ENCODE data around the gene USP6.
"Not testable (repeated sequence)": the region's sequence is repeated elsewhere in the genome, so short reads cannot be mapped to it uniquely, and the experiment has no call there.

Gene USP6

DNA sequence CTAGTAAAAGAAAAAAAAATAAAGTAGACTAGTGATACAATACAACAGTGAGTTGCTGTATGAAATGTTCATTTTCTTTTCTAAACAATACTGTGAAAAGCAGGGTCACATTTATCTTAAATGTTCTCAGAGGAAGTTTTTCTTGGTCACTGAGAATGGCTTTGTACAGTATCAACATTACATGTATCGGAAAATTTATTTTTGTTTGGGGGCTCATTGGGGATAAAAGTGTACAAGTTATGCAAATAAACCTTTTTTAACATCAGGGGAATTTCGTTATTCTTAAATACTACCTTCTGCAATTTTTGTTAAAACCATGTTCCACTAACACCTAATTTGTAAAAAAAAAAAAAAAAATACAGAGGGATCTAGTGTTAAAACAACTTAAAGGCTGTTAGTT, 84.5 kb downstream of the USP6 start:
- DNase-seq: no peak

- DNase-seq: no peak
Measured at GRCh38 chr17:5201011-5201410, 85.2 kb downstream of the USP6 start.

GRCh38 chr17:5203178-5203907, 87.5 kb downstream of the USP6 start:
- no peak for DNase-seq

- DNase-seq: peak; percentile 27
Measured at GRCh38 chr17:5203908-5204294, 88.1 kb downstream of the USP6 start.

DNA sequence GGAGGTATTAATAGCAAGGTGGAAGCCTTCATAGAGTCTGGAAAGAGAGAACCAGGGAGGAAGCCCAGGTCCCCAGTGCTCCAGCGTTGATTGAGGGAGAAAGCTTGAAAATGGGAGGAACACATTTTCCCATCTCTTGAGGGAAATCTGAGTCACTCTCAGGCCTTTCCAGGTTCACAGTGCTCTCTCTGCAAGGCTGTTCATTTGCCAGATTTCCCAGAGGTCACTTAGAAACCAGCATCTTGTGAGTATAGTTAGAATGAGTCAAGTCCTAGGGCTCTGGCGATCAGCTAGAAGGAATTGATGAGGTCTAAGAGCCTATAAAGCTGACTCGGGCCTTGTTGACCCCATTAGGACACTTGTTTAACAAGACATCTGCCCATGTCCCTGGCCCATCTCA, 93.6 kb downstream of the USP6 start:
- no peak for DNase-seq

- DNase-seq: no peak
Measured at GRCh38 chr17:5210091-5210490, 94.3 kb downstream of the USP6 start.

DNA sequence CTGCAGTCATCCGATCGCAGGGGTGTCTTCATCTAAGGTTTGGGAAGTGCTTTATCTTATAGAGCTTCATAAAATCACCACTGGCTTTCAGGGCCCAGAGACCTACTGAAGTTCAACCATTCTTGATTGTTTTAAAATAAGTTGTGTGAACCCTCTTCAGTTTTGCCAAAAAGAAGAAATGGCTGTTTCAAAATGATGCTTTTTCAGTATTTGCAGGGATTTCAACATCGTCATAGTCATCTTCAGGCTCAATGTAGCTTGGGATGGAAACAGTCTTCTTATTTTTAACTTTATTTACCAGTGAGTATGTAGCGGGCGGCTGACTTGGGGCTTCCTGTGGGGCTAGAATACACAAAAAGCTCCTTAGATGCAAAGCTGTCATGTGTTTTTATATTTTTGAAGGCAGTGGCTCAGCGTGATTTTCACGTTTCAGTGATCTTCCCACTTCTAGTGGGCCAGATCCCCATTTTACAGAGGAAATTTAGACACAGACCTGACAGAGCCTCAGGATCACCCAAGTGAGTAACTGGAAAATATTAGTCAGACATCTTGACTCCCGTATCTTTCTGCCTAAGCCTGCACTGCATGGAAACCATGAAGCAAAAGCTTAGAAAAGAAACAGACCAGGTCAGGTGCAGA, 94.9 kb downstream of the USP6 start:
- peak; percentile 78 for DNase-seq

- DNase-seq: peak; percentile 77
Measured at GRCh38 chr17:5211458-5211857, 95.6 kb downstream of the USP6 start.

DNA sequence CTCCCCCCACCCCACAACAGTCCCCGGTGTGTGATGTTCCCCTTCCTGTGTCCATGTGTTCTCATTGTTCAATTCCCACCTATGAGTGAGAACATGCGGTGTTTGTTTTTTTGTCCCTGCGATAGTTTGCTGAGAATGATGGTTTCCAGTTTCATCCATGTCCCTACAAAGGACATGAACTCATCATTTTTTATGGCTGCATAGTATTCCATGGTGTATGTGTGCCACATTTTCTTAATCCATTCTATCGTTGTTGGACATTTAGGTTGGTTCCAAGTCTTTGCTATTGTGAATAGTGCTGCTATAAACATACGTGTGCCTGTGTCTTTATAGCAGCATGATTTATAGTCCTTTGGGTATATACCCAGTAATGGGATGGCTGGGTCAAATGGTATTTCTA, 101.7 kb downstream of the USP6 start:
- DNase-seq: not testable (repeated sequence)

DNA sequence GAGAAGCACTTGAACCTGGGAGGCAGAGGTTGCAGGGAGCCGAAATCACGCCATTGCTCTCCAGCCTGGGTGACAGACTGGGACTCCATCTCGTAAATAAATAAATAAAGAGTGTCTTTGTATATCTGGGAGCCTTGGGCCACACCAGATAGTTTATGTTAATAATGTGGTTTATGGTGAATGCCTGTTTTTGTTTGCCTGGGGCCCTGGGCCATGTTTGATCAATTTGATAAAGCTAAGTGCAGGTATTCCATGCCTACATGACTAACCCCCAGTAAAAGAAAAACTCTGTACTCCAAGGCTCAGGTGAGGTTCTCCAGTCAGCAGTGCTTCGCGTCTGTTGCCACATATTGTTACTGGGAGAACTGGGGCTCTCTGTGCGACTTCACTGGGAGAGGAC, 103.7 kb downstream of the USP6 start:
- no peak for DNase-seq

- DNase-seq: no peak
Measured at GRCh38 chr17:5220074-5220473, 104.2 kb downstream of the USP6 start.

DNA sequence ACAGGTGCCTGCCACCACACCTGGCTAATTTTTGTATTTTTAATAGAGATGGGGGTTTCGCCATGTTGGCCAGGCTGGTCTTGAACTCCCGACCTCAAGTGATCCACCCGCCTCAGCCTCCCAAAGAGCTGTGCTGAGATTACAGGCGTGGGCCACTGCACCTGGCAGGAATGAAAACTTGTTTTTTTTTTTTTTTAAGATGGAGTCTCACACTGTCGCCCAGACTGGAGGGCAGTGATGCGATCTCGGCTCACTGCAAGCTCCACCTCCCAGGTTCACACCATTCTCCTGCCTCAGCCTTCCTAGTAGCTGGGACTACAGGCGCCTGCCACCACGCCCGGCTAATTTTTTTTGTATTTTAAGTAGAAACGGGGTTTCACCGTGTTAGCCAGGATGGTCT, 106.1 kb downstream of the USP6 start:
- DNase-seq: not testable (repeated sequence)

Data from suppressor macrophage treated with lipopolysaccharide for 4 hours (primary cell).